GM23248 (cell line): Measurements from ENCODE around the gene CMTM8. TPM values are rescaled to one million over a fixed set of nuclear protein-coding genes. Genes with fewer than 3 reads are reported as not detected.

Source experiments
- DNase-seq: peaks from one replicate; pipeline ENCODE4 v3.0.0-alpha.2; 2015
- H2AFZ ChIP-seq: fragments of 200-600 bp; sonication (generic); 2 replicates; pipeline ENCODE4 v1.6.1; 2016; ENCODE audit warnings: antibody characterized with exemption
- H3F3A ChIP-seq: fragments of 200-600 bp; sonication (generic); 2 replicates; pipeline ENCODE4 v1.6.1; 2016; ENCODE audit warnings: mild to moderate bottlenecking, antibody characterized with exemption, mixed run types; ENCODE audit not compliant: insufficient read depth
- H3K27ac ChIP-seq: fragments of 200-600 bp; sonication (generic); 2 replicates; pipeline ENCODE4 v1.5.1; 2016; ENCODE audit warnings: mild to moderate bottlenecking
- H3K27me3 ChIP-seq: fragments of 200-600 bp; sonication (generic); replicated peaks from 2 replicates; pipeline ENCODE4 v1.6.1; 2016; ENCODE audit warnings: mild to moderate bottlenecking; ENCODE audit not compliant: insufficient read depth
- H3K36me3 ChIP-seq: fragments of 200-600 bp; sonication (generic); 2 replicates; pipeline ENCODE4 v1.6.1; 2016; ENCODE audit warnings: low read depth, mild to moderate bottlenecking
- H3K4me1 ChIP-seq: fragments of 200-600 bp; sonication (generic); 2 replicates; pipeline ENCODE4 v1.6.1; 2016; ENCODE audit warnings: mild to moderate bottlenecking; ENCODE audit not compliant: insufficient read depth
- H3K4me2 ChIP-seq: fragments of 200-600 bp; sonication (generic); one replicate; pipeline ENCODE4 v1.6.1; 2016; ENCODE audit warnings: mild to moderate bottlenecking; ENCODE audit not compliant: unreplicated experiment
- H3K4me3 ChIP-seq: fragments of 200-600 bp; sonication (generic); 2 replicates; pipeline ENCODE4 v1.5.1; 2016; ENCODE audit warnings: mild to moderate bottlenecking
- H3K79me2 ChIP-seq: fragments of 200-600 bp; sonication (generic); 2 replicates; pipeline ENCODE4 v1.6.1; 2016; ENCODE audit warnings: mild to moderate bottlenecking; ENCODE audit not compliant: insufficient read depth
- H3K9ac ChIP-seq: fragments of 200-600 bp; sonication (generic); 2 replicates; pipeline ENCODE4 v1.6.1; 2016; ENCODE audit warnings: mild to moderate bottlenecking
- H3K9me2 ChIP-seq: fragments of 200-600 bp; sonication (generic); 2 replicates; pipeline ENCODE4 v1.6.1; 2016; ENCODE audit warnings: mixed run types, mild to moderate bottlenecking, moderate library complexity; ENCODE audit not compliant: insufficient read depth
- H3K9me3 ChIP-seq: fragments of 200-600 bp; sonication (generic); one replicate; pipeline ENCODE4 v1.6.1; 2017; ENCODE audit warnings: low read depth
- H4K20me1 ChIP-seq: fragments of 200-600 bp; sonication (generic); 2 replicates; pipeline ENCODE4 v1.6.0; 2016; ENCODE audit not compliant: insufficient read depth
- EZH2 ChIP-seq: fragments of 200-600 bp; sonication (generic); IDR thresholded peaks from 2 replicates; pipeline ENCODE4 v1.6.1; 2018; ENCODE audit warnings: antibody characterized with exemption, mild to moderate bottlenecking; ENCODE audit not compliant: insufficient read depth, poor library complexity, severe bottlenecking
- EZH2phosphoT487 ChIP-seq: fragments of 200-600 bp; sonication (generic); IDR thresholded peaks from 2 replicates; pipeline ENCODE4 v1.6.1; 2018; ENCODE audit warnings: antibody characterized with exemption, moderate library complexity, mild to moderate bottlenecking, low read depth; ENCODE audit not compliant: insufficient read depth
- WGBS, 2 experiments: methylation state at CpG; one replicate each; pipeline ENCODE4 v1.1.6; 2015 to 2017; ENCODE audit warnings: low lambda C conversion rate in 2 of 2, low coverage in 1 of 2; ENCODE audit errors: missing lambda C conversion rate in 2 of 2; 5-methylcytosine and 5-hydroxymethylcytosine counted together
- in situ Hi-C: fragments of 300-500 bp; cut with MboI; formaldehyde crosslinking; loops from 2 replicates; pipeline ENCODE4 v1.15.0; 2020
- polyA plus RNA-seq: library from polyadenylated mRNA; unstranded; fragments of >200 nt; fragmentation: Nextera tagmentation; extraction: Ambion mirVana; gene quantifications from 2 replicates; pipeline ENCODE4 v1.2.1, GENCODE V29; 2016
- total RNA-seq: library from RNA; depleted of rRNA; stranded (reverse); fragments of >200 nt; shearing (Covaris generic); gene quantifications from 2 replicates; pipeline ENCODE4 v1.2.3, GENCODE V29; 2014

CMTM8 gene
- total and polyA plus RNA-seq, 2 experiments from 2014 or later, result not detected

- in situ Hi-C loops, result no loop called here
Observed at GRCh38 chr3:32285891-32286290, 47.4 kb downstream of the CMTM8 start.

GRCh38 chr3:32288819-32289218 is 50.3 kb downstream of the CMTM8 start:
- no peak for DNase-seq
- Histone ChIP-seq H3K9me3 (no peaks in the 10 kb centered on the region), H3K9me2 (no peaks in the 10 kb centered on the region), H3K9ac (no peak overlapping the region), H3F3A (no peaks in the 10 kb centered on the region), H3K4me1 (no peaks in the 10 kb centered on the region), H2AFZ (no peak overlapping the region), H3K36me3 (no peaks in the 10 kb centered on the region), H3K4me3 (no peak overlapping the region), H3K79me2 (no peaks in the 10 kb centered on the region), H3K4me2 (no peak overlapping the region), H3K27ac (no peak overlapping the region), H3K27me3 (peaks cover 26% of the 10 kb centered on the region), H4K20me1 (no peaks in the 10 kb centered on the region)
- WGBS, 2 experiments, result 55 to 58% methylated on average over 5 of the region's 5 CpGs
- in situ Hi-C loops, result no loop called here
- TF ChIP-seq EZH2 (no peak), EZH2phosphoT487 (no peak)

More at GRCh38 chr3:32285891-32286290, 47.4 kb downstream of the CMTM8 start:
- Histone ChIP-seq H3K9me3 (no peaks in the 10 kb centered on the region), H3K79me2 (no peaks in the 10 kb centered on the region), H3F3A (no peaks in the 10 kb centered on the region), H3K9ac (no peak overlapping the region), H3K4me1 (no peaks in the 10 kb centered on the region), H3K4me2 (no peak overlapping the region), H3K36me3 (no peaks in the 10 kb centered on the region), H3K27me3 (peaks cover 27% of the 10 kb centered on the region), H3K27ac (no peak overlapping the region), H4K20me1 (no peaks in the 10 kb centered on the region), H3K9me2 (no peaks in the 10 kb centered on the region), H2AFZ (no peak overlapping the region), H3K4me3 (no peak overlapping the region)
- WGBS, 2 experiments, result 58 to 61% methylated on average over 8 of the region's 8 CpGs
- no peak for DNase-seq
- TF ChIP-seq EZH2phosphoT487 (no peak), EZH2 (no peak)

- H3K4me3 ChIP-seq, result no peak overlapping the region
- no peaks in the 10 kb centered on the region for H4K20me1 ChIP-seq
- H3K9me3 ChIP-seq, result no peaks in the 10 kb centered on the region
- no peaks in the 10 kb centered on the region for H3K36me3 ChIP-seq
- H2AFZ ChIP-seq, result no peak overlapping the region
- no peak for DNase-seq
- H3F3A ChIP-seq, result no peaks in the 10 kb centered on the region
- in situ Hi-C loops, result loop anchor here (10.0 kb wide), 1 partner anchor 184 kb away; no protein-coding TSS in a partner anchor
- no peaks in the 10 kb centered on the region for H3K9me2 ChIP-seq
- no peak overlapping the region for H3K27ac ChIP-seq
- H3K4me2 ChIP-seq, result no peak overlapping the region
- no peaks in the 10 kb centered on the region for H3K4me1 ChIP-seq
- TF ChIP-seq EZH2 (no peak), EZH2phosphoT487 (no peak)
- peaks cover 19% of the 10 kb centered on the region for H3K27me3 ChIP-seq
- no peak overlapping the region for H3K9ac ChIP-seq
- WGBS, 2 experiments, result 38 to 45% methylated on average over 3 of the region's 3 CpGs
- H3K79me2 ChIP-seq, result no peaks in the 10 kb centered on the region
Observed at GRCh38 chr3:32290619-32291018, 52.1 kb downstream of the CMTM8 start.

- WGBS, 2 experiments, result 63 to 66% methylated on average over 7 of the region's 7 CpGs
- H3K4me2 ChIP-seq, result no peak overlapping the region
- H3K36me3 ChIP-seq, result no peaks in the 10 kb centered on the region
- no peak for DNase-seq
- no peaks in the 10 kb centered on the region for H3K79me2 ChIP-seq
- H3K27me3 ChIP-seq, result peaks cover 15% of the 10 kb centered on the region
- H4K20me1 ChIP-seq, result no peaks in the 10 kb centered on the region
- no peaks in the 10 kb centered on the region for H3K9me2 ChIP-seq
- no peak overlapping the region for H3K4me3 ChIP-seq
- in situ Hi-C loops, result loop anchor here (10.0 kb wide), 1 partner anchor 183 kb away; no protein-coding TSS in a partner anchor
- H2AFZ ChIP-seq, result no peak overlapping the region
- H3K4me1 ChIP-seq, result no peaks in the 10 kb centered on the region
- H3F3A ChIP-seq, result no peaks in the 10 kb centered on the region
- no peak for TF ChIP-seq EZH2
- TF ChIP-seq EZH2phosphoT487, result no peak
- no peak overlapping the region for H3K9ac ChIP-seq
- no peaks in the 10 kb centered on the region for H3K9me3 ChIP-seq
- no peak overlapping the region for H3K27ac ChIP-seq
Observed at GRCh38 chr3:32292085-32292796, 53.8 kb downstream of the CMTM8 start.
